Measurements from ENCODE around the gene GPR39.

GPR39 gene

DNA sequence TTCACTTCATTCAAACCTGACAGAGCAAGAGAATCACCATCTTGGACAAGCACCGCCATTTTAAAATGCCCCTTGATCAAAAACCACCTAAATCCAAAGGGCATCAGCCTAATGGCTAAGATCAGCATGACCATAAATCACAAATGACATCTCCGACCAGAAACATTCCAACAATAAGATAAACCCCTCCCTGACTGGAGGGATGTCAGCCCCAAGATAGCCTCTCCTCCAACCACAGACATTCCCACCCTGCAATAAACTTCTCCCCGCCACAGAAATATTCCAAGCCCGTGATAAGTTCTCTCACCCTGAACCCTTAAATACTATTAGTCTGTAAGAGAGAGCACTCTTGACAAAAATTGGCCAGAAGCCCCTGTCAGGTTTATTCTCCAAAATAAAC is 275.0 kb downstream of the GPR39 start:
- FAIRE-seq: no peak
- DNase-seq (ENCODE audit: extremely low spot score, insufficient read length, low read depth): no peak

DNA sequence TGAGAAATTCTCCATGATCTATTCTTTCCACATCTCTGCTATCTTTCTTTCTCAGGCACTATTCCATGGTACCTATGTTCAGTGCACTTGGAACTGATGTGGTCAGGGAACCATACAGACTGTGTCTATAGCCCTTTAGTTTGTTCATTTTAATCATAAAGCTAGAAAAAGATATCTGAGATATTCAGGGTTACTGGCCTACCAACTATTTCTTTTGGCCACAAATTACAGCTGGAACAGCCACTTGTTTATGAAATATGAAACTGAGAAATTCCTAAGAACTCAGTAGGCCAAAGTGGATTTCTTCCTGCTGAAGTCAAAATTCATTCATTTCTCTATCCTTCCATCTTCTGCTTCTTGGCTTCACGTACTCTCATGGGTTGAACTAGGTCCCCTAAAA is 276.2 kb downstream of the GPR39 start:
- no peak for DNase-seq (ENCODE audit: extremely low spot score, insufficient read length, low read depth)
- no peak for FAIRE-seq
